ENCODE data around the gene SLPI. TPM values are rescaled to one million over a fixed set of nuclear protein-coding genes. Genes with fewer than 3 reads are reported as not detected.

Gene SLPI
- total RNA-seq, 1 experiment from 2014 or later: not detected

DNA sequence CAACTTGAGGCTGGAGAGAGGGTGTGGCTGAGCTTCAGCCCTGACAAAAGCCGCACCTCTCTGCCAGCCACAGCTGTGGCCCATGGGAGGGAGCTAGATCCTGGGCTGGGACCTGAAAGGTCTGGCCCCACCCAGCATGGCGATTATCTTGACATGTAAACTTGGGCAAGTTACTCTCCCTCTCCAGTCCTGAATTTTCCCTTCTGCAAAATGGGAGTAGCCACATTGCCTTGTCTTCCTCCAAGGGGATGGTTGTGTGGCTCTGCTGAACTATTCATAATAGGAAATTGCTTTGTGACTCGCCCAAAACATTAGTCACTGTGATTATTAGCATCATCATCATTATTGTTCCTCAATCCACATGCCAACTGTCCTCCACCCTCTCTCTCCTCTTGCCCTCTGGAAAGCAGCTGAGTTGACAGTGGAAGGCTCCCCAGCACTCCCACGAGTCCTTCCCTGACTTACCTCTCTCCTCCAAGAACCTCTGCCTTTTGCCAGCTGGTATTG is 29.2 kb upstream of the SLPI start:
- Histone ChIP-seq H3K9me3 (ENCODE audit: low read length) (no peaks in the 10 kb centered on the region), H3K27me3 (ENCODE audit: low read length) (no peaks in the 10 kb centered on the region), H4K20me1 (ENCODE audit: insufficient read depth, low read depth, low read length) (no peaks in the 10 kb centered on the region), H3K36me3 (ENCODE audit: insufficient read depth, low read length) (no peaks in the 10 kb centered on the region), H3K4me2 (ENCODE audit: low read depth, low read length, poor library complexity, severe bottlenecking) (no peak overlapping the region), H3K79me2 (ENCODE audit: low read length) (no peaks in the 10 kb centered on the region), H3K4me3 (ENCODE audit: low read length) (no peak overlapping the region), H3K27ac (ENCODE audit: low read length) (no peak overlapping the region), H3K9me2 (replicated peaks; ENCODE audit: insufficient read depth, low read length) (no peaks in the 10 kb centered on the region), H3K4me1 (ENCODE audit: low read length) (peaks cover 4% of the 10 kb centered on the region), H3K9ac (ENCODE audit: low read length) (no peak overlapping the region), H2AFZ (ENCODE audit: low read length) (no peak overlapping the region)
- no peak for DNase-seq

DNA sequence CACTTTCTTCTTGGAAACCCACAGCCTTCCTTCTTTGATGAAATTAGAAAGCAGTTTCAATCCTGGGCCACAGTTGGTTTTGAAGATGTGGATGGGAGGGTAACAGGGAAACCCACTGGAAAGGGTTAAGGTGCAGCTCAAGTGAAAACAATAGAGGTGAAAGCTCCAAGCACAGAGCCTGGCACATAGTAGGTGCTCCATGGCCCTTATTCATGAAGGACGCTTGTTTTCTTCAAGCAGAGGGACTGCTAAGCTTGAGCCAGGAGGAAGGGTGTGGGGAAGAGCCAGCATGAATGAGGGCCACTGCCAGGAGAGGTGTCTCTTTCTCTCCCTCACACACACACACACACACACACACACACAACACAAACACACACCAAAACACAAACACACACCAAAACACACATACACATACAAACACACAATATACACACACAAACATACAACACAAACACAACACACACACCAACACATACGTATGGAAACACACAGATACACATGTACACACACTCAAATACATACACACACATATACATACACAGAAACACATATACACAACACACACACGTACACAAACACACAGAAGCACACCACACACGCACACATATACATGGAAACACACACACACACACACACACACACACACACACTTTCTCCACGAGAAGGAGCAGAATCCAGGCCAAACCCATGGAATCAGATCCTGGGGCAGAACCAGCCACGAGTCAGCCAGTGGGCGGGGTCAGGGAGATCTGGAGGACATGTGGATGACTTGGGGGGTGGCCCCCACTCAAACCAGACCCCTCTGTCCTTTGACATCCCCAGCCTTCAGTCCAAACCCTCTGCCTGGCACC is 28.6 kb upstream of the SLPI start:
- H3K79me2 ChIP-seq (ENCODE audit: low read length): no peaks in the 10 kb centered on the region
- no peak overlapping the region for H3K4me3 ChIP-seq (ENCODE audit: low read length)
- H3K4me1 ChIP-seq (ENCODE audit: low read length): peaks cover 4% of the 10 kb centered on the region
- H3K27me3 ChIP-seq (ENCODE audit: low read length): no peaks in the 10 kb centered on the region
- H2AFZ ChIP-seq (ENCODE audit: low read length): no peak overlapping the region
- H4K20me1 ChIP-seq (ENCODE audit: insufficient read depth, low read depth, low read length): no peaks in the 10 kb centered on the region
- H3K9ac ChIP-seq (ENCODE audit: low read length): no peak overlapping the region
- H3K36me3 ChIP-seq (ENCODE audit: insufficient read depth, low read length): no peaks in the 10 kb centered on the region
- no peak overlapping the region for H3K27ac ChIP-seq (ENCODE audit: low read length)
- DNase-seq: no peak
- H3K9me3 ChIP-seq (ENCODE audit: low read length): no peaks in the 10 kb centered on the region
- H3K9me2 ChIP-seq (replicated peaks; ENCODE audit: insufficient read depth, low read length): no peaks in the 10 kb centered on the region
- H3K4me2 ChIP-seq (ENCODE audit: low read depth, low read length, poor library complexity, severe bottlenecking): no peak overlapping the region

- Histone ChIP-seq H3K36me3 (ENCODE audit: insufficient read depth, low read length) (no peaks in the 10 kb centered on the region), H3K27me3 (ENCODE audit: low read length) (no peaks in the 10 kb centered on the region), H3K9me3 (ENCODE audit: low read length) (no peaks in the 10 kb centered on the region), H3K4me2 (ENCODE audit: low read depth, low read length, poor library complexity, severe bottlenecking) (no peak overlapping the region), H3K4me1 (ENCODE audit: low read length) (no peaks in the 10 kb centered on the region), H3K9me2 (replicated peaks; ENCODE audit: insufficient read depth, low read length) (no peaks in the 10 kb centered on the region), H2AFZ (ENCODE audit: low read length) (no peak overlapping the region), H4K20me1 (ENCODE audit: insufficient read depth, low read depth, low read length) (no peaks in the 10 kb centered on the region), H3K79me2 (ENCODE audit: low read length) (no peaks in the 10 kb centered on the region), H3K9ac (ENCODE audit: low read length) (no peak overlapping the region), H3K27ac (ENCODE audit: low read length) (no peak overlapping the region), H3K4me3 (ENCODE audit: low read length) (no peak overlapping the region)
- DNase-seq: no peak
Measured at GRCh38 chr20:45279992-45280391, 25.6 kb upstream of the SLPI start.

DNA sequence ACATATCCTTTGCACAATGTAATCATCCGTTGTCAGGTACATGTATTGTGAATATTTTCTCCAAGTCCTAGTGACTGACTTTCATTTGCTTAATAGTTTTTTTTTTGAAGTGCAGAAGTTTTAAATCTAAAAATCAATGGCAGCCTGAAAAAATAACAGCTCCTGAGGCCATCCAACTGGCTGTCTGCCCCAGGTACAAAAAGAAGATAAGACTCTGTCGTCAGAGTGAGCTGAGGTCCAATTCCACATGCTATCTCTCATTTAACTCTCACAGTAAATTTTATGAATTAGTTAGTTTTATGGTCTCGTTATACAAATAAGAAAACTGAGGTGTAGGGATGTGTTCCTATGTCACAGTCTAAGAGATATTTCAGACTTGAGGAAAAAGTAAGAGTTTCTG is 21.0 kb upstream of the SLPI start:
- Histone ChIP-seq H3K4me2 (ENCODE audit: low read depth, low read length, poor library complexity, severe bottlenecking) (no peak overlapping the region), H2AFZ (ENCODE audit: low read length) (no peak overlapping the region), H3K4me1 (ENCODE audit: low read length) (no peaks in the 10 kb centered on the region), H3K27ac (ENCODE audit: low read length) (no peak overlapping the region), H3K9me3 (ENCODE audit: low read length) (no peaks in the 10 kb centered on the region), H3K27me3 (ENCODE audit: low read length) (no peaks in the 10 kb centered on the region), H4K20me1 (ENCODE audit: insufficient read depth, low read depth, low read length) (no peaks in the 10 kb centered on the region), H3K9ac (ENCODE audit: low read length) (no peak overlapping the region), H3K4me3 (ENCODE audit: low read length) (no peak overlapping the region), H3K9me2 (replicated peaks; ENCODE audit: insufficient read depth, low read length) (no peaks in the 10 kb centered on the region), H3K36me3 (ENCODE audit: insufficient read depth, low read length) (no peaks in the 10 kb centered on the region), H3K79me2 (ENCODE audit: low read length) (no peaks in the 10 kb centered on the region)
- DNase-seq: no peak

GRCh38 chr20:45269754-45270270 is 15.4 kb upstream of the SLPI start:
- no peak for DNase-seq
- Histone ChIP-seq H3K9me2 (replicated peaks; ENCODE audit: insufficient read depth, low read length) (no peaks in the 10 kb centered on the region), H3K4me1 (ENCODE audit: low read length) (no peaks in the 10 kb centered on the region), H3K4me2 (ENCODE audit: low read depth, low read length, poor library complexity, severe bottlenecking) (no peak overlapping the region), H3K9ac (ENCODE audit: low read length) (no peak overlapping the region), H3K27me3 (ENCODE audit: low read length) (no peaks in the 10 kb centered on the region), H4K20me1 (ENCODE audit: insufficient read depth, low read depth, low read length) (no peaks in the 10 kb centered on the region), H3K9me3 (ENCODE audit: low read length) (no peaks in the 10 kb centered on the region), H3K4me3 (ENCODE audit: low read length) (no peak overlapping the region), H3K36me3 (ENCODE audit: insufficient read depth, low read length) (no peaks in the 10 kb centered on the region), H3K27ac (ENCODE audit: low read length) (no peak overlapping the region), H3K79me2 (ENCODE audit: low read length) (no peaks in the 10 kb centered on the region), H2AFZ (ENCODE audit: low read length) (no peak overlapping the region)

- no peaks in the 10 kb centered on the region for H3K9me2 ChIP-seq (replicated peaks; ENCODE audit: insufficient read depth, low read length)
- no peaks in the 10 kb centered on the region for H4K20me1 ChIP-seq (ENCODE audit: insufficient read depth, low read depth, low read length)
- no peak overlapping the region for H2AFZ ChIP-seq (ENCODE audit: low read length)
- H3K9ac ChIP-seq (ENCODE audit: low read length): no peak overlapping the region
- no peaks in the 10 kb centered on the region for H3K9me3 ChIP-seq (ENCODE audit: low read length)
- no peak overlapping the region for H3K4me2 ChIP-seq (ENCODE audit: low read depth, low read length, poor library complexity, severe bottlenecking)
- no peak for DNase-seq
- no peaks in the 10 kb centered on the region for H3K27me3 ChIP-seq (ENCODE audit: low read length)
- no peaks in the 10 kb centered on the region for H3K79me2 ChIP-seq (ENCODE audit: low read length)
- no peak overlapping the region for H3K27ac ChIP-seq (ENCODE audit: low read length)
- no peaks in the 10 kb centered on the region for H3K4me1 ChIP-seq (ENCODE audit: low read length)
- H3K4me3 ChIP-seq (ENCODE audit: low read length): no peak overlapping the region
- H3K36me3 ChIP-seq (ENCODE audit: insufficient read depth, low read length): no peaks in the 10 kb centered on the region
Measured at GRCh38 chr20:45269056-45269455, 14.7 kb upstream of the SLPI start.

GRCh38 chr20:45268531-45268930 is 14.2 kb upstream of the SLPI start:
- Histone ChIP-seq H3K4me3 (ENCODE audit: low read length) (no peak overlapping the region), H2AFZ (ENCODE audit: low read length) (no peak overlapping the region), H3K4me2 (ENCODE audit: low read depth, low read length, poor library complexity, severe bottlenecking) (no peak overlapping the region), H4K20me1 (ENCODE audit: insufficient read depth, low read depth, low read length) (no peaks in the 10 kb centered on the region), H3K36me3 (ENCODE audit: insufficient read depth, low read length) (no peaks in the 10 kb centered on the region), H3K9me2 (replicated peaks; ENCODE audit: insufficient read depth, low read length) (no peaks in the 10 kb centered on the region), H3K9me3 (ENCODE audit: low read length) (no peaks in the 10 kb centered on the region), H3K4me1 (ENCODE audit: low read length) (no peaks in the 10 kb centered on the region), H3K9ac (ENCODE audit: low read length) (no peak overlapping the region), H3K79me2 (ENCODE audit: low read length) (no peaks in the 10 kb centered on the region), H3K27me3 (ENCODE audit: low read length) (no peaks in the 10 kb centered on the region), H3K27ac (ENCODE audit: low read length) (no peak overlapping the region)
- DNase-seq: no peak

DNA sequence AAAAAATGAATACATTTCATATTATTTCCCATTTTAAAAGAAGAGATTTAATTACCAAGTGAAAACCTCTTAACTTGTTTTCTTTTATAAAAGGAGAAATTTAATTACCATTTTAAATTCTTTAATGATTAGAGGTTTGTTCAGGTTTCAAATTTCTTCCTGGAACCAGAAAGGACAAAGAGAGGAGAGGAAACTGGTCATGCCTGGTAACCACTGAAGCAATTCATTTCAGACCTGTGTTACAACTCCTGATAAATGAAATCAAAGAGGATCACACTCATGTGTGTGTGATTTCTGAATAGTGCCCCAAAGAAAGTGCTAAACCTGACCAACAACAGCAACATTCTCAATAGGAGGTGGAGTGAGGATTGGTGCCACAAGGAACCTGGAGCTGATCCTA is 12.6 kb upstream of the SLPI start:
- Histone ChIP-seq H3K36me3 (ENCODE audit: insufficient read depth, low read length) (no peaks in the 10 kb centered on the region), H3K9me2 (replicated peaks; ENCODE audit: insufficient read depth, low read length) (no peaks in the 10 kb centered on the region), H3K27ac (ENCODE audit: low read length) (no peak overlapping the region), H2AFZ (ENCODE audit: low read length) (no peak overlapping the region), H3K4me3 (ENCODE audit: low read length) (no peak overlapping the region), H3K79me2 (ENCODE audit: low read length) (no peaks in the 10 kb centered on the region), H4K20me1 (ENCODE audit: insufficient read depth, low read depth, low read length) (no peaks in the 10 kb centered on the region), H3K9me3 (ENCODE audit: low read length) (no peaks in the 10 kb centered on the region), H3K4me2 (ENCODE audit: low read depth, low read length, poor library complexity, severe bottlenecking) (no peak overlapping the region), H3K27me3 (ENCODE audit: low read length) (no peaks in the 10 kb centered on the region), H3K4me1 (ENCODE audit: low read length) (no peaks in the 10 kb centered on the region), H3K9ac (ENCODE audit: low read length) (no peak overlapping the region)
- DNase-seq: no peak

All from Karpas-422 (cell line).